OCI-LY3 (cell line): ENCODE data around the gene DBNDD1.

Source experiments
- CTCF ChIP-seq: fragments of 200-600, 300-600 bp; sonication (generic); IDR thresholded peaks from 2 replicates; pipeline ENCODE4 v1.5.1; 2014; ENCODE audit warnings: antibody characterized with exemption, low read length, low read depth
- EZH2phosphoT487 ChIP-seq: fragments of 200-600 bp; shearing (Covaris generic); IDR thresholded peaks from 2 replicates; pipeline ENCODE4 v1.6.1; 2018; ENCODE audit warnings: antibody characterized with exemption, mixed run types, low read depth

- no peak for TF ChIP-seq CTCF
- TF ChIP-seq EZH2phosphoT487 = no peak
These were observed 9.7 kb upstream of the DBNDD1 start for GRCh38 chr16:90028985-90029384.
